Left lung (tissue), 10 donors: ENCODE data around the gene CNMD. TPM values are rescaled to one million over a fixed set of nuclear protein-coding genes. Genes with fewer than 3 reads are reported as not detected.
"Not testable (repeated sequence)": the region's sequence is repeated elsewhere in the genome, so short reads cannot be mapped to it uniquely, and the experiment has no call there.

Experiments used
- ATAC-seq: fragments of 200-7000 bp; cut with Tn5 transposase; one replicate; pipeline ENCODE4 v1.9.1; 2020; ENCODE audit warnings: moderate library complexity
- DNase-seq, 4 donors: peaks; one replicate each; pipeline ENCODE4 v3.0.0-alpha.2; 2013 to 2020
- H3K27ac ChIP-seq, 2 donors: fragments of 200-600 bp; sonication (generic) in 1 of 2; one replicate each; pipeline versions ENCODE4 v1.5.0 to v1.8.0; 2020 to 2021
- H3K27me3 ChIP-seq, 2 donors: fragments of 200-600 bp; sonication (generic) in 1 of 2; one replicate each; pipeline versions ENCODE4 v1.5.0 to v1.8.0; 2020 to 2021
- H3K36me3 ChIP-seq, 2 donors: fragments of 200-600 bp; sonication (generic) in 1 of 2; one replicate each; pipeline versions ENCODE4 v1.5.0 to v1.8.0; 2020 to 2021
- H3K4me1 ChIP-seq, 2 donors: fragments of 200-600 bp; one replicate each; pipeline ENCODE4 v1.8.0; 2021
- H3K4me3 ChIP-seq, 2 donors: fragments of 200-600 bp; sonication (generic) in 1 of 2; one replicate each; pipeline versions ENCODE4 v1.5.0 to v1.8.0; 2020 to 2021; ENCODE audit warnings: mild to moderate bottlenecking in 1 of 2
- H3K9me3 ChIP-seq, 2 donors: fragments of 200-600 bp; sonication (generic) in 1 of 2; one replicate each; pipeline versions ENCODE4 v1.5.0 to v1.8.0; 2020 to 2021
- intact Hi-C, 2 donors: fragments of 100-400 bp; cut with DNase I; formaldehyde crosslinking; loops; one replicate each; pipeline versions ENCODE4 v1.11.2 to v1.14.2; 2022
- polyA plus RNA-seq, 6 donors: library from polyadenylated mRNA; unstranded; fragments of 120-200 nt; gene quantifications; one replicate each; pipeline ENCODE4 v1.2.1, GENCODE V29; 2013; ENCODE audit not compliant: insufficient read length in 6 of 6
- total RNA-seq, 2 donors: library from RNA; stranded (reverse); fragmentation: NEBNext Ultra II Directional; extraction: Animal tissue kit (Norgen Biotek cat#: 25700); gene quantifications; one replicate each; pipeline ENCODE4 v1.2.1, GENCODE V29; 2021
- TF ChIP-seq, protein P1 (sequence below), 2 donors: fragments of 200-600 bp; sonication (generic) in 1 of 2; IDR thresholded peaks; one replicate each; pipeline versions ENCODE4 v1.5.0 to v1.8.0; 2021; ENCODE audit warnings: antibody characterized with exemption in 2 of 2
- donor health status: DM: no; HTN: yes; CAD: no.
- donor health status: DM: no; HTN: no; CAD: no.

CNMD gene
- total and polyA plus RNA-seq, 8 donors, result 5.1 to 9.6 (median 7.2) TPM; not detected in 2

DNA sequence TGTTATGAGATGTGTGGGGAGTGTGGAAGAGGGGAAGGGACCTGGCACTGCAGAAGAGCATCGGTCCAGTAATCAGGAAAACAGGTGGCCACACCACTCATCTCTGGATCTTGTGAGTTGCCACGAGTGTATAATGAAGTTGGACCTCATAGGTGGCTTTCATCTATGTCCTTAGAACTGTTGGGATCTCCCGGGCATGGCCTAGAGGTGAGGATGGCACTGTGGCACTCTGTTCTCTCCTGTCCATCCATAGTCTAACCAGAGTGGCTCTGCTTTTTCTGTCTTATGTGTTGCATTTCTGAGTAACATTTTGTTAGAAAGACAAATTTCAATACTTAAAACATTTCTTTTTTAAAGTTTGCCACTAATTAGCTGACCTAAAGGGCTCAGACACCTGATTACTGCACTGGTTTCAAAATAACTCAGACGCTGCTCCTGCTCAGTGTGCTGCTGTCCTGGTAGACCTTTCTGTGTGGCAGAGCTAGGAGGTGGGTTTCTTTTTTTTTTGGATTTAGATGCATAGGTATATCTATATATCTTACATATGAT, 5.5 kb downstream of the CNMD start:
- ATAC-seq (no peak), DNase-seq (no peak)
- Histone ChIP-seq H3K4me1 (peaks cover 0 to 8% of the 10 kb centered on the region in 2 donors), H3K9me3 (no peaks in the 10 kb centered on the region), H3K27ac (no peak overlapping the region), H3K4me3 (no peak overlapping the region), H3K27me3 (peaks cover 14 to 32% of the 10 kb centered on the region in 2 donors), H3K36me3 (no peaks in the 10 kb centered on the region)
- intact Hi-C loops, result no loop called here
- TF ChIP-seq, protein P1, sequence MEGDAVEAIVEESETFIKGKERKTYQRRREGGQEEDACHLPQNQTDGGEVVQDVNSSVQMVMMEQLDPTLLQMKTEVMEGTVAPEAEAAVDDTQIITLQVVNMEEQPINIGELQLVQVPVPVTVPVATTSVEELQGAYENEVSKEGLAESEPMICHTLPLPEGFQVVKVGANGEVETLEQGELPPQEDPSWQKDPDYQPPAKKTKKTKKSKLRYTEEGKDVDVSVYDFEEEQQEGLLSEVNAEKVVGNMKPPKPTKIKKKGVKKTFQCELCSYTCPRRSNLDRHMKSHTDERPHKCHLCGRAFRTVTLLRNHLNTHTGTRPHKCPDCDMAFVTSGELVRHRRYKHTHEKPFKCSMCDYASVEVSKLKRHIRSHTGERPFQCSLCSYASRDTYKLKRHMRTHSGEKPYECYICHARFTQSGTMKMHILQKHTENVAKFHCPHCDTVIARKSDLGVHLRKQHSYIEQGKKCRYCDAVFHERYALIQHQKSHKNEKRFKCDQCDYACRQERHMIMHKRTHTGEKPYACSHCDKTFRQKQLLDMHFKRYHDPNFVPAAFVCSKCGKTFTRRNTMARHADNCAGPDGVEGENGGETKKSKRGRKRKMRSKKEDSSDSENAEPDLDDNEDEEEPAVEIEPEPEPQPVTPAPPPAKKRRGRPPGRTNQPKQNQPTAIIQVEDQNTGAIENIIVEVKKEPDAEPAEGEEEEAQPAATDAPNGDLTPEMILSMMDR (IDR thresholded peaks at IDR 0.05), result no peak

DNA sequence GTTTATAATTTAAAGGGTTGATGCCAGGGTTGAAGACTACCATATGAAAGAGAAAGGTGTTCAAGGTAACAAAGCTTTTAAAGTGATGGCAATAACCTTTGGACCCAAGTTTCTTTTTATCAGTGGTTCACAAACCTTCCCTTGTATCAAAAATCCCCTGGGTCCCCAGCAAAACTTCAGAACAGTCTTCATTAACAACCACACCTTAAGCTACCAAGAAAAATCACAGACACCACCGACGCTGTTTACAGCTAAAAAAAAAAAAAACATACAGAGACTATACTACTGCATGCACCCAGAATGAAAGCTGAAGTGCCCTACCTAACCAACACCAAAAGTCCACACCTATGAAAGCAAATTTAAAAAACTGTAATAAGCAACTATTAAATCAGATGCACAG, 13.4 kb downstream of the CNMD start:
- TF ChIP-seq, protein P1 (IDR thresholded peaks at IDR 0.05), result no peak
- intact Hi-C loops, result no loop called here

DNA sequence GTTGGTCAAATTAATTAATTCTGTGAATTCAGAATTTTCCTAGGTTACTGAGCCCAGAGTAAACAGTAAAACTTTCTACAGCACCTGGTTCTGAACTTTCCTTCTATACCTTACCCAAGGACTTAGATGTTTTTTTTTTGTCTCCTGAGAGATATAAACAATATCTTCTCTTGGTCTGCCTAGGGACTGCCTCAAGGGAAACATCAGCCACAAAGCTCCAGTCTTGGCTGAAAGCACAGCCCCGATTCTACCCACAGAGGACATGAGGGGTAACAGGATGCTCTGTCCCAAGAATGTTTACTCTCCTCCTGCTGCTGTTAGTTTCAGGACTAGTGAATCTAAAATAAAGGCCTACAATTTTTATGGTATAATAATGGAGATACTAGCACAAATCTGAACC, 14.3 kb downstream of the CNMD start:
- TF ChIP-seq, protein P1 (IDR thresholded peaks at IDR 0.05), result no peak
- ATAC-seq (no peak), DNase-seq (no peak)
- Histone ChIP-seq H3K4me3 (no peak overlapping the region), H3K27ac (no peak overlapping the region), H3K27me3 (no peaks in the 10 kb centered on the region), H3K9me3 (no peaks in the 10 kb centered on the region), H3K36me3 (no peaks in the 10 kb centered on the region), H3K4me1 (no peaks in the 10 kb centered on the region)
- intact Hi-C loops, result no loop called here

More for the DNA sequence above, 13.4 kb downstream of the CNMD start:
- DNase-seq, result no peak
- Histone ChIP-seq H3K9me3 (no peaks in the 10 kb centered on the region), H3K4me3 (no peak overlapping the region), H3K27me3 (no peaks in the 10 kb centered on the region), H3K36me3 (no peaks in the 10 kb centered on the region), H3K4me1 (no peaks in the 10 kb centered on the region), H3K27ac (no peak overlapping the region)
- ATAC-seq, result no peak

DNA sequence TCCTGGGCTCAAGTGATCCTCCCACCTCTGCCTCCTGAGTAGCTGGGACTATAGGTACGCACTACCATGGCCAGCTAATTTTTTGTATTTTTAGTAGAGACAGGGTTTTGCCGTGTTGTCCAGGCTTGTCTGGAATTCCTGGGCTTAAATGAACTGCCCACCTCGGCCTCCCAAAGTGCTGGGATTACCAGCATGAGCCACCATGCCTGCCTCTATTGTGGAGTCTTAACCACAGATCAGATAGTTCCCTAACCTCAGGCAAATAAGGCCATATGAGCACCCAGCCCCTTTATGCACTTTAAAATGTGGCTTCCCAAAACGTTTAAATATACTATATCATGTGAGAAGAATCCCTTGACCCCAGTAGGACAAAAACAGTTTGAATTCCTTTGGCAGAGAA, 16.4 kb downstream of the CNMD start:
- no peaks in the 10 kb centered on the region for H3K4me1 ChIP-seq
- H3K36me3 ChIP-seq, result no peaks in the 10 kb centered on the region
- ATAC-seq, result no peak
- H3K27ac ChIP-seq, result no peak overlapping the region
- H3K27me3 ChIP-seq, result no peaks in the 10 kb centered on the region
- no peak for DNase-seq
- no peak overlapping the region for H3K4me3 ChIP-seq
- intact Hi-C loops, result no loop called here
- no peaks in the 10 kb centered on the region for H3K9me3 ChIP-seq
- TF ChIP-seq, protein P1 (IDR thresholded peaks at IDR 0.05), result no peak

DNA sequence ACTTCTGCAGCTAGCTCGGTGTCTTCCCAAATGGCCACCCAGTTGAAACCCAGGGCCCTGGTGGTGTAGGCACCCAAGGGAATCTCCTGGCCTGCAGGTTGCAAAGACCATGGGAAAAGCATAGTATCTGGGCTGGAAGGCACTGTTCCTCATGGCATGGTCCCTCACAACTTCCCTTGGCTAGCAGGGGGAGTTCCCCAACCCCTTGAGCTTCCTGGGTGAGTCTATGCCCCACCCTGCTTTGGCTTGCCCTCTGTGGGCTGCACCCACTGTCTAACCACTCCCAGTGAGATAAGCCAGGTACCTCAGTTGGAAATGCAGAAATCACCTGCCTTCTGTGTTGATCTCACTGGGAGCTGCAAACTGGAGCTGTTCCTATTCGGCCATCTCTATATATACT, 18.3 kb downstream of the CNMD start:
- intact Hi-C loops, H3K4me1 ChIP-seq, ATAC-seq, H3K27ac ChIP-seq, H3K36me3 ChIP-seq, DNase-seq, H3K4me3 ChIP-seq, H3K27me3 ChIP-seq, H3K9me3 ChIP-seq: not testable (repeated sequence)

DNA sequence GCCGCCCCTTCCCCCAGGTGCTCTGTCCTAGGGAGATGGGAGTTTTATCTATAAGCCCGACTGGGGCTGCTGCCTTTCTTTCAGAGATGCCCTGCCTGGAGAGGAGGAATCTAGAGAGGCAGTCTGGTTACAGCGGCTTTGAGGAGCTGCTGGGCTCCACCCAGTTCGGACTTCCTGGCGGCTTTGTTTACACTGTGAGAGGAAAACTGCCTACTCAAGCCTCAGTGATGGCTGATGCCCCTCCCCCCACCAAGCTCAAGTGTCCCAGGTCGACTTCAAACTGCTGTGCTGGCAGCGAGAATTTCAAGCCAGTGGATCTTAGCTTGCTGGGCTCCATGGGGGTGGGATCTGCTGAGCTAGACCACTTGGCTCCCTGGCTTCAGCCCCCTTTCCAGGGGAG, 18.7 kb downstream of the CNMD start:
- H3K27ac ChIP-seq, H3K27me3 ChIP-seq, intact Hi-C loops, H3K36me3 ChIP-seq, H3K4me3 ChIP-seq, H3K9me3 ChIP-seq, H3K4me1 ChIP-seq: not testable (repeated sequence)
- DNase-seq, result peak in 1 of 4 donors; percentile 60
- peak; percentile 79 for ATAC-seq
